Endothelial cell of umbilical vein (primary cell): Measurements from ENCODE around the gene EPHX1. TPM values are rescaled to one million over a fixed set of nuclear protein-coding genes. Genes with fewer than 3 reads are reported as not detected.

Source experiments
- BruUV-seq: library from RNA; stranded (reverse); fragments of 400-500 nt; replicated peaks from 2 replicates; lab custom pipeline; 2021; lab: Mats Ljungman, UMichigan
- CTCF ChIA-PET: fragments of 300-600, 350-600 bp; sonication (Branson Sonifier 250); formaldehyde crosslinking; loops from one replicate; lab custom pipeline; 2021; ENCODE audit warnings: antibody characterized with exemption, inconsistent platforms; lab: Charles Lee
- POLR2A ChIA-PET: fragments of 300-600, 350-600 bp; sonication (Branson Sonifier 250); formaldehyde crosslinking; loops from one replicate; lab custom pipeline; 2021; ENCODE audit warnings: antibody characterized with exemption, inconsistent platforms; lab: Charles Lee
- DNase-seq: peaks from one replicate; pipeline ENCODE4 v3.0.0-alpha.2; 2011; ENCODE audit warnings: low read depth, low spot score
- FAIRE-seq: peaks from 2 replicates; lab custom pipeline; 2011; peaks lifted over from hg19 to GRCh38; lab: Jason Lieb, UNC
- H2AFZ ChIP-seq: 2 replicates; pipeline ENCODE4 v1.6.0; 2012; ENCODE audit warnings: low read depth, low read length, control low read depth, inconsistent platforms
- H3K27ac ChIP-seq: 2 replicates; pipeline ENCODE4 v1.5.1; 2011; ENCODE audit warnings: low read depth, mild to moderate bottlenecking, control low read depth, low read length, moderate library complexity; ENCODE audit not compliant: insufficient read depth
- H3K27me3 ChIP-seq, 2 experiments: 2 replicates each; pipeline versions ENCODE4 v1.6.0 to v1.6.1; 2011; ENCODE audit warnings: low read length in 2 of 2, mixed read lengths in 1 of 2; ENCODE audit not compliant: control insufficient read depth in 2 of 2, insufficient read depth in 2 of 2
- H3K36me3 ChIP-seq, 2 experiments: 2 replicates in 1 of 2; 3 replicates in 1 of 2; pipeline ENCODE4 v1.5.1; 2011; ENCODE audit warnings: low read length in 2 of 2, mild to moderate bottlenecking in 1 of 2, moderate library complexity in 1 of 2; ENCODE audit not compliant: control insufficient read depth in 2 of 2, insufficient read depth in 2 of 2; ENCODE audit errors: extremely low read depth in 1 of 2
- H3K4me1 ChIP-seq: 3 replicates; pipeline ENCODE4 v1.5.1; 2011; ENCODE audit warnings: mild to moderate bottlenecking, low read length; ENCODE audit not compliant: control insufficient read depth, insufficient read depth; ENCODE audit errors: extremely low read depth
- H3K4me2 ChIP-seq: 2 replicates; pipeline ENCODE4 v1.6.1; 2011; ENCODE audit warnings: low read length, control low read depth, mixed read lengths; ENCODE audit not compliant: insufficient read depth
- H3K4me3 ChIP-seq, 3 experiments: fragments of 200-600 bp in 1 of 3; sonication (generic), shearing (Covaris generic) in 1 of 3; replicated peaks in 1 of 3; 2 replicates each; pipeline ENCODE4 v1.5.1; 2011 to 2016; ENCODE audit warnings: control low read depth in 3 of 3, low read length in 3 of 3, mild to moderate bottlenecking in 2 of 3, inconsistent platforms in 1 of 3, low read depth in 1 of 3, moderate library complexity in 1 of 3; ENCODE audit not compliant: insufficient read depth in 1 of 3
- H3K79me2 ChIP-seq: 2 replicates; pipeline ENCODE4 v1.6.0; 2012; ENCODE audit warnings: low read length, inconsistent platforms; ENCODE audit not compliant: control insufficient read depth, insufficient read depth
- H3K9ac ChIP-seq: replicated peaks from 2 replicates; pipeline ENCODE3; 2011; ENCODE audit warnings: low read length, control low read depth; ENCODE audit not compliant: insufficient read depth; ENCODE audit errors: extremely low read depth
- H3K9me1 ChIP-seq: replicated peaks from 3 replicates; pipeline ENCODE4 v1.6.0; 2011; ENCODE audit warnings: mild to moderate bottlenecking, low read length; ENCODE audit not compliant: control insufficient read depth, insufficient read depth; ENCODE audit errors: extremely low read depth
- H3K9me3 ChIP-seq: replicated peaks from 2 replicates; pipeline ENCODE4 v1.5.1; 2012; ENCODE audit warnings: low read length, inconsistent platforms; ENCODE audit not compliant: control insufficient read depth, insufficient read depth
- H4K20me1 ChIP-seq: replicated peaks from 2 replicates; pipeline ENCODE3; 2011; ENCODE audit warnings: mild to moderate bottlenecking, low read length; ENCODE audit not compliant: control insufficient read depth, insufficient read depth; ENCODE audit errors: extremely low read depth
- EZH2 ChIP-seq: IDR thresholded peaks from 2 replicates; pipeline ENCODE4 v1.6.1; 2012; ENCODE audit warnings: borderline replicate concordance, low read depth, mild to moderate bottlenecking, moderate library complexity, low read length, inconsistent platforms; ENCODE audit not compliant: severe bottlenecking
- FOS ChIP-seq: IDR thresholded peaks from 2 replicates; pipeline ENCODE4 v1.6.1; 2011; ENCODE audit warnings: mild to moderate bottlenecking, low read length, moderate library complexity, borderline replicate concordance; ENCODE audit not compliant: insufficient read depth
- GATA2 ChIP-seq: IDR thresholded peaks from 2 replicates; pipeline ENCODE4 v1.7.0; 2011; ENCODE audit warnings: low read depth, mild to moderate bottlenecking, moderate library complexity, mixed read lengths, low read length; ENCODE audit not compliant: insufficient read length, insufficient read depth
- JUN ChIP-seq: IDR thresholded peaks from 2 replicates; pipeline ENCODE4 v1.6.1; 2011; ENCODE audit warnings: borderline replicate concordance, low read depth; ENCODE audit not compliant: insufficient read length, insufficient read depth
- MYC ChIP-seq: IDR thresholded peaks from one replicate; pipeline ENCODE4 v1.6.1; 2011; ENCODE audit warnings: mild to moderate bottlenecking, low read depth, low read length
- POLR2A ChIP-seq: IDR thresholded peaks from 2 replicates; pipeline ENCODE4 v1.6.1; 2012; ENCODE audit warnings: low read depth, mild to moderate bottlenecking, control low read depth, low read length
- POLR2AphosphoS5 ChIP-seq: IDR thresholded peaks from 2 replicates; pipeline ENCODE4 v1.6.1; 2012; ENCODE audit warnings: low read depth, mild to moderate bottlenecking, control low read depth, low read length, moderate library complexity; ENCODE audit not compliant: insufficient read depth
- dilution Hi-C: fragments of 300-500 bp; cut with MboI; formaldehyde crosslinking; loops from one replicate; pipeline ENCODE4 v1.15.0; 2019; ENCODE audit warnings: low sequenced_read_pairs; ENCODE audit not compliant: extremely low pct_ligation_motif_present
- intact Hi-C: fragments of 100-400 bp; cut with micrococcal nuclease; formaldehyde crosslinking; loops from one replicate; pipeline ENCODE4 v1.10.0; 2022
- polyA plus RNA-seq, 4 experiments: library from polyadenylated mRNA; depleted of rRNA in 3 of 4; stranded (reverse) in 3 of 4; unstranded in 1 of 4; fragments of >200 nt; gene quantifications; 2 replicates each; pipeline versions ENCODE4 v1.2.1 to v1.2.3, GENCODE V29; 2011 to 2012; ENCODE audit warnings: missing spikeins in 1 of 4
- total RNA-seq: library from RNA; stranded (reverse); gene quantifications from 2 replicates; pipeline ENCODE4 v1.2.3, GENCODE V29; 2021
- TF ChIP-seq, protein P1 (sequence below), 2 donors: IDR thresholded peaks; 1 replicate in 1 of 2; 2 replicates in 1 of 2; pipeline ENCODE4 v1.5.1; 2011; ENCODE audit warnings: low read length in 2 of 2, mild to moderate bottlenecking in 2 of 2, moderate library complexity in 2 of 2, control low read depth in 1 of 2, inconsistent platforms in 1 of 2, low read depth in 1 of 2; ENCODE audit not compliant: insufficient read depth in 1 of 2; ENCODE audit errors: extremely low read depth in 1 of 2
- TF ChIP-seq, protein P2 (sequence below): IDR thresholded peaks from 2 replicates; pipeline ENCODE4 v1.6.1; 2011; ENCODE audit not compliant: insufficient read depth, insufficient read length

Gene EPHX1
- total and polyA plus RNA-seq, 2 donors (not counting 3 experiments of a cell fraction or from before 2014, with no cell fraction given), result 23.7 to 25.2 TPM

DNA sequence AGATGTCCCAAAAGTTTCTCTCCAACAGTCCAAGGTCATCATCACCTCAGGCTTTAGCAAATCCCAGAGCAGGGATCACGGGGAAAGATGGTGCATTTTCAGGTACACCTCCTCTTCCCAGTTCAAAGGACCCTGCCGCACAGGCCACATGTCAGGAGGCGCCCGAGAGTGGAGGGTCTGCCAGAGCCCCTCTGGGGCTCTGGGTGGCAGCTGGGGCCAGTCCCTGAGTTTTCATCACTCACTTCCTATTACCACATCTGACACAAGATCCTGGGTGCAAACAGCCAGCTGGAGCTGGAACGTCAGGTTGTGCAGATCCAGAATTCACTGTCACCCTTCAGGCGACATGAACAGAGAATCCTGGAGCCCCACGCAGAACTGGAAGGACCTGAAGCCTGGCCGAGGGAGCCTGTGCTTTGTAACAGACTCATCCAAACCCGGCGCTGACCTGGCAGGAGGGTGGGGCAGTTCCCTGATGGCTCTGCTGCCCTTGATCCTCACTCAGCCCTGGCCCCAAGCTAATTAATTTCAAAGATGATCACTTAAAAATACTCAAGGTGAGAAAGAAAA, 63.4 kb downstream of the EPHX1 start:
- no peaks in the 10 kb centered on the region for H4K20me1 ChIP-seq
- no peak for FAIRE-seq
- H3K9ac ChIP-seq, result no peak overlapping the region
- H3K36me3 ChIP-seq, result peaks cover 0 to 5% of the 10 kb centered on the region in 2 experiments
- H3K27ac ChIP-seq, result no peak overlapping the region
- no peaks in the 10 kb centered on the region for H3K9me3 ChIP-seq
- ChIA-PET POLR2A (no interaction called here), CTCF (interaction anchor here (0.7 to 1.1 kb wide), 2 partner anchors 9 to 26 kb away, joined by 3 read pairs; partner anchors contain the start of gene TMEM63A)
- dilution Hi-C loops, result no loop called here
- H3K4me1 ChIP-seq, result no peaks in the 10 kb centered on the region
- no peaks in the 10 kb centered on the region for H3K27me3 ChIP-seq
- TF ChIP-seq JUN (no peak), FOS (no peak), MYC (no peak), POLR2AphosphoS5 (no peak), POLR2A (no peak), GATA2 (no peak), EZH2 (no peak)
- TF ChIP-seq, protein P1, sequence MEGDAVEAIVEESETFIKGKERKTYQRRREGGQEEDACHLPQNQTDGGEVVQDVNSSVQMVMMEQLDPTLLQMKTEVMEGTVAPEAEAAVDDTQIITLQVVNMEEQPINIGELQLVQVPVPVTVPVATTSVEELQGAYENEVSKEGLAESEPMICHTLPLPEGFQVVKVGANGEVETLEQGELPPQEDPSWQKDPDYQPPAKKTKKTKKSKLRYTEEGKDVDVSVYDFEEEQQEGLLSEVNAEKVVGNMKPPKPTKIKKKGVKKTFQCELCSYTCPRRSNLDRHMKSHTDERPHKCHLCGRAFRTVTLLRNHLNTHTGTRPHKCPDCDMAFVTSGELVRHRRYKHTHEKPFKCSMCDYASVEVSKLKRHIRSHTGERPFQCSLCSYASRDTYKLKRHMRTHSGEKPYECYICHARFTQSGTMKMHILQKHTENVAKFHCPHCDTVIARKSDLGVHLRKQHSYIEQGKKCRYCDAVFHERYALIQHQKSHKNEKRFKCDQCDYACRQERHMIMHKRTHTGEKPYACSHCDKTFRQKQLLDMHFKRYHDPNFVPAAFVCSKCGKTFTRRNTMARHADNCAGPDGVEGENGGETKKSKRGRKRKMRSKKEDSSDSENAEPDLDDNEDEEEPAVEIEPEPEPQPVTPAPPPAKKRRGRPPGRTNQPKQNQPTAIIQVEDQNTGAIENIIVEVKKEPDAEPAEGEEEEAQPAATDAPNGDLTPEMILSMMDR (IDR thresholded peaks at IDR 0.05; ENCODE audit: extremely low read depth in 1 of 2, insufficient read depth in 1 of 2, low read depth in 1 of 2, low read length in 2 of 2), result no peak
- TF ChIP-seq, protein P2, sequence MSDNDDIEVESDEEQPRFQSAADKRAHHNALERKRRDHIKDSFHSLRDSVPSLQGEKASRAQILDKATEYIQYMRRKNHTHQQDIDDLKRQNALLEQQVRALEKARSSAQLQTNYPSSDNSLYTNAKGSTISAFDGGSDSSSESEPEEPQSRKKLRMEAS, result no peak
- H3K4me3 ChIP-seq, result no peak overlapping the region
- no peak overlapping the region for H2AFZ ChIP-seq
- no TSS peak for BruUV-seq
- intact Hi-C loops, result no loop called here
- H3K9me1 ChIP-seq, result no peaks in the 10 kb centered on the region
- no peak for DNase-seq
- H3K4me2 ChIP-seq, result no peak overlapping the region
- no peaks in the 10 kb centered on the region for H3K79me2 ChIP-seq
